Liver (tissue), 3 donors: Measurements from ENCODE around the gene PSTPIP1.

ENCODE experiments used
- EGR1 ChIP-seq, 2 donors: IDR thresholded peaks; 2 replicates each; pipeline ENCODE4 v1.6.1; 2016 to 2018; ENCODE audit warnings: antibody characterized with exemption in 2 of 2, low read depth in 2 of 2
- GABPA ChIP-seq, 2 donors: IDR thresholded peaks in 1 of 2; conservative IDR thresholded peaks in 1 of 2; 2 replicates each; pipeline ENCODE4 v1.6.1; 2016; ENCODE audit warnings: antibody characterized with exemption in 2 of 2, mild to moderate bottlenecking in 1 of 2, moderate library complexity in 1 of 2
- JUND ChIP-seq, 2 donors: IDR thresholded peaks; 2 replicates each; pipeline ENCODE4 v1.6.1; 2016; ENCODE audit warnings: antibody characterized with exemption in 2 of 2
- RAD21 ChIP-seq, 2 donors: IDR thresholded peaks; 2 replicates each; pipeline ENCODE4 v1.6.1; 2016; ENCODE audit warnings: antibody characterized with exemption in 2 of 2, mild to moderate bottlenecking in 2 of 2
- RXRA ChIP-seq, 2 donors: IDR thresholded peaks; 2 replicates each; pipeline ENCODE4 v1.6.1; 2017 to 2018; ENCODE audit warnings: antibody characterized with exemption in 2 of 2, mild to moderate bottlenecking in 1 of 2
- SP1 ChIP-seq: IDR thresholded peaks from 2 replicates; pipeline ENCODE4 v1.6.1; 2018; ENCODE audit warnings: antibody characterized with exemption, mild to moderate bottlenecking
- TF ChIP-seq, protein P1 (sequence below): fragments of 150-350 bp; IDR thresholded peaks from 2 replicates; pipeline ENCODE4 v1.5.1; 2017; ENCODE audit warnings: improper control_type of control experiment, low read depth, low read length; ENCODE audit not compliant: missing input control
- TF ChIP-seq, protein P2 (sequence below): IDR thresholded peaks from 2 replicates; pipeline ENCODE4 v1.6.1; 2016; ENCODE audit warnings: antibody characterized with exemption, mild to moderate bottlenecking
- TF ChIP-seq, protein P3 (sequence below): IDR thresholded peaks from 2 replicates; pipeline ENCODE4 v1.6.1; 2016; ENCODE audit warnings: antibody characterized with exemption
- TF ChIP-seq, protein P4 (sequence below): IDR thresholded peaks from 2 replicates; pipeline ENCODE4 v1.6.1; 2016; ENCODE audit warnings: antibody characterized with exemption
- TF ChIP-seq, protein P5 (sequence below): IDR thresholded peaks from 2 replicates; pipeline ENCODE4 v1.6.1; 2016; ENCODE audit warnings: antibody characterized with exemption
- donor health status: healthy.
- donor health status: healthy.

DNA sequence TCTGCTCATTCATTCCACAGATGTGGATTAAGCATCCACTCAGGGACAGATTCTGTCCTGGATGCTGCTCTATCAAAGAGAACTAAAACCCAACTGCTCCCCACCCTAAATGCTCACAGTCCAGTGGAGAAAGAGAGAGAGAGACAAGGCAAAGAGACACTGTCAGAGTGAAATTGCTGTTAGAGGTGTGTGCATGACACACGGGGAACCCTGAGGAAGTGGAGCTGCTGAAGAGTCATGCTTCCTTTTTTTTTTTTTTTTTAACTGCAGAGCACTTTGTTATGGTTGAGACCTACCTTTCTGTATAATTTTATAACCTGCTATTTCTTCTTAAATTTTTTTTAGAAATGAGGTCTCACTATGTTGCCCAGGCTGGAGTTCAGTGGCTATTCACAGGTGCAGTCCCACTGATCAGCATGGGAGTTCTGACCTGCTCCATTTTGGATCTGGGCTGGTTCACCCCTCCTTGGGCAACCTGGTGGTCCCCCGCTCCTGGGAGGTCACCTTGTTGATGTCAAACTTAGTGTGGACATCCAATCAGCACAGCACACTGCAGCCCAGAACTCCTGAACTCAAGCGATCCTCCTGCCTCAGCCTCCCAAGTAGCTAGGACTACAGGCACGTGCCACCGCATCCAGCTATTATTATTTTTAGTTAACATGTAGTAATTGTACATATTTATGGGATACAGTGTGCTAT, 18.2 kb upstream of the PSTPIP1 start:
- TF ChIP-seq, protein P1, sequence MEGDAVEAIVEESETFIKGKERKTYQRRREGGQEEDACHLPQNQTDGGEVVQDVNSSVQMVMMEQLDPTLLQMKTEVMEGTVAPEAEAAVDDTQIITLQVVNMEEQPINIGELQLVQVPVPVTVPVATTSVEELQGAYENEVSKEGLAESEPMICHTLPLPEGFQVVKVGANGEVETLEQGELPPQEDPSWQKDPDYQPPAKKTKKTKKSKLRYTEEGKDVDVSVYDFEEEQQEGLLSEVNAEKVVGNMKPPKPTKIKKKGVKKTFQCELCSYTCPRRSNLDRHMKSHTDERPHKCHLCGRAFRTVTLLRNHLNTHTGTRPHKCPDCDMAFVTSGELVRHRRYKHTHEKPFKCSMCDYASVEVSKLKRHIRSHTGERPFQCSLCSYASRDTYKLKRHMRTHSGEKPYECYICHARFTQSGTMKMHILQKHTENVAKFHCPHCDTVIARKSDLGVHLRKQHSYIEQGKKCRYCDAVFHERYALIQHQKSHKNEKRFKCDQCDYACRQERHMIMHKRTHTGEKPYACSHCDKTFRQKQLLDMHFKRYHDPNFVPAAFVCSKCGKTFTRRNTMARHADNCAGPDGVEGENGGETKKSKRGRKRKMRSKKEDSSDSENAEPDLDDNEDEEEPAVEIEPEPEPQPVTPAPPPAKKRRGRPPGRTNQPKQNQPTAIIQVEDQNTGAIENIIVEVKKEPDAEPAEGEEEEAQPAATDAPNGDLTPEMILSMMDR: no peak
- TF ChIP-seq RAD21 (IDR thresholded peaks at IDR 0.05): no peak
- TF ChIP-seq, protein P2, sequence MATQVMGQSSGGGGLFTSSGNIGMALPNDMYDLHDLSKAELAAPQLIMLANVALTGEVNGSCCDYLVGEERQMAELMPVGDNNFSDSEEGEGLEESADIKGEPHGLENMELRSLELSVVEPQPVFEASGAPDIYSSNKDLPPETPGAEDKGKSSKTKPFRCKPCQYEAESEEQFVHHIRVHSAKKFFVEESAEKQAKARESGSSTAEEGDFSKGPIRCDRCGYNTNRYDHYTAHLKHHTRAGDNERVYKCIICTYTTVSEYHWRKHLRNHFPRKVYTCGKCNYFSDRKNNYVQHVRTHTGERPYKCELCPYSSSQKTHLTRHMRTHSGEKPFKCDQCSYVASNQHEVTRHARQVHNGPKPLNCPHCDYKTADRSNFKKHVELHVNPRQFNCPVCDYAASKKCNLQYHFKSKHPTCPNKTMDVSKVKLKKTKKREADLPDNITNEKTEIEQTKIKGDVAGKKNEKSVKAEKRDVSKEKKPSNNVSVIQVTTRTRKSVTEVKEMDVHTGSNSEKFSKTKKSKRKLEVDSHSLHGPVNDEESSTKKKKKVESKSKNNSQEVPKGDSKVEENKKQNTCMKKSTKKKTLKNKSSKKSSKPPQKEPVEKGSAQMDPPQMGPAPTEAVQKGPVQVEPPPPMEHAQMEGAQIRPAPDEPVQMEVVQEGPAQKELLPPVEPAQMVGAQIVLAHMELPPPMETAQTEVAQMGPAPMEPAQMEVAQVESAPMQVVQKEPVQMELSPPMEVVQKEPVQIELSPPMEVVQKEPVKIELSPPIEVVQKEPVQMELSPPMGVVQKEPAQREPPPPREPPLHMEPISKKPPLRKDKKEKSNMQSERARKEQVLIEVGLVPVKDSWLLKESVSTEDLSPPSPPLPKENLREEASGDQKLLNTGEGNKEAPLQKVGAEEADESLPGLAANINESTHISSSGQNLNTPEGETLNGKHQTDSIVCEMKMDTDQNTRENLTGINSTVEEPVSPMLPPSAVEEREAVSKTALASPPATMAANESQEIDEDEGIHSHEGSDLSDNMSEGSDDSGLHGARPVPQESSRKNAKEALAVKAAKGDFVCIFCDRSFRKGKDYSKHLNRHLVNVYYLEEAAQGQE: no peak
- TF ChIP-seq, protein P3, sequence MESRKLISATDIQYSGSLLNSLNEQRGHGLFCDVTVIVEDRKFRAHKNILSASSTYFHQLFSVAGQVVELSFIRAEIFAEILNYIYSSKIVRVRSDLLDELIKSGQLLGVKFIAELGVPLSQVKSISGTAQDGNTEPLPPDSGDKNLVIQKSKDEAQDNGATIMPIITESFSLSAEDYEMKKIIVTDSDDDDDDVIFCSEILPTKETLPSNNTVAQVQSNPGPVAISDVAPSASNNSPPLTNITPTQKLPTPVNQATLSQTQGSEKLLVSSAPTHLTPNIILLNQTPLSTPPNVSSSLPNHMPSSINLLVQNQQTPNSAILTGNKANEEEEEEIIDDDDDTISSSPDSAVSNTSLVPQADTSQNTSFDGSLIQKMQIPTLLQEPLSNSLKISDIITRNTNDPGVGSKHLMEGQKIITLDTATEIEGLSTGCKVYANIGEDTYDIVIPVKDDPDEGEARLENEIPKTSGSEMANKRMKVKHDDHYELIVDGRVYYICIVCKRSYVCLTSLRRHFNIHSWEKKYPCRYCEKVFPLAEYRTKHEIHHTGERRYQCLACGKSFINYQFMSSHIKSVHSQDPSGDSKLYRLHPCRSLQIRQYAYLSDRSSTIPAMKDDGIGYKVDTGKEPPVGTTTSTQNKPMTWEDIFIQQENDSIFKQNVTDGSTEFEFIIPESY: no peak
- TF ChIP-seq, protein P4, sequence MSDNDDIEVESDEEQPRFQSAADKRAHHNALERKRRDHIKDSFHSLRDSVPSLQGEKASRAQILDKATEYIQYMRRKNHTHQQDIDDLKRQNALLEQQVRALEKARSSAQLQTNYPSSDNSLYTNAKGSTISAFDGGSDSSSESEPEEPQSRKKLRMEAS: no peak
- no peak for TF ChIP-seq SP1
- TF ChIP-seq EGR1 (IDR thresholded peaks at IDR 0.05; ENCODE audit: low read depth in 2 of 2): no peak
- TF ChIP-seq RXRA (IDR thresholded peaks at IDR 0.05): no peak
- TF ChIP-seq GABPA (IDR thresholded peaks at IDR 0.05 in 1 of 2, conservative IDR thresholded peaks at IDR 0.05 in 1 of 2): no peak
- TF ChIP-seq, protein P5, sequence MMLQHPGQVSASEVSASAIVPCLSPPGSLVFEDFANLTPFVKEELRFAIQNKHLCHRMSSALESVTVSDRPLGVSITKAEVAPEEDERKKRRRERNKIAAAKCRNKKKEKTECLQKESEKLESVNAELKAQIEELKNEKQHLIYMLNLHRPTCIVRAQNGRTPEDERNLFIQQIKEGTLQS: no peak
- no peak for TF ChIP-seq JUND (IDR thresholded peaks at IDR 0.05)
